HepG2 (cell line): ENCODE results near the gene PLPPR3. TPM values are rescaled to one million over a fixed set of nuclear protein-coding genes. Genes with fewer than 3 reads are reported as not detected.
A peak's percentile ranks its signal among the peaks of the same experiment; 100 is the strongest.

Experiments used
- HOXA3 ChIP-seq: sonication (generic); formaldehyde crosslinking; IDR thresholded peaks from 2 replicates; pipeline ENCODE4 v1.5.0; 2020; ENCODE audit warnings: missing genetic modification reagents
- KDM2A ChIP-seq: sonication (generic); formaldehyde crosslinking; IDR thresholded peaks from 2 replicates; pipeline ENCODE4 v1.4.0; 2020; ENCODE audit warnings: low read depth, missing genetic modification reagents, borderline replicate concordance
- MAFG ChIP-seq: sonication (generic); formaldehyde crosslinking; IDR thresholded peaks from 2 replicates; pipeline ENCODE4 v1.5.1; 2020; ENCODE audit warnings: mild to moderate bottlenecking, missing genetic modification reagents
- POLR2G ChIP-seq: fragments of 200-400 bp; formaldehyde crosslinking; IDR thresholded peaks from 2 replicates; pipeline ENCODE4 v1.6.1; 2018; ENCODE audit warnings: mild to moderate bottlenecking, low read depth, low read length, moderate library complexity
- SIN3B ChIP-seq: fragments of 150-350 bp; IDR thresholded peaks from 2 replicates; pipeline ENCODE4 v1.6.1; 2014; ENCODE audit warnings: low read length
- SRSF4 ChIP-seq: fragments of 200-400 bp; formaldehyde crosslinking; IDR thresholded peaks from one replicate; pipeline ENCODE4 v1.6.1; 2018; ENCODE audit warnings: mild to moderate bottlenecking, low read depth, low read length, moderate library complexity; ENCODE audit not compliant: poor library complexity, severe bottlenecking
- TAF15 ChIP-seq: fragments of 200-400 bp; formaldehyde crosslinking; IDR thresholded peaks from one replicate; pipeline ENCODE4 v1.6.1; 2018; ENCODE audit warnings: mild to moderate bottlenecking, low read depth, low read length; ENCODE audit not compliant: poor library complexity, severe bottlenecking
- polyA plus RNA-seq, 8 experiments: library from polyadenylated mRNA; depleted of rRNA in 3 of 8; stranded (reverse) in 7 of 8; unstranded in 1 of 8; fragments of >200 nt; fragmentation: Illumina TruSeq in 4 of 8; extraction: Trizol in 4 of 8; gene quantifications; 2 replicates each; pipeline versions ENCODE4 v1.2.1 to v1.2.3, GENCODE V29; 2011 to 2016; ENCODE audit warnings: low read depth in 4 of 8, missing spikeins in 1 of 8, mixed read lengths in 1 of 8; ENCODE audit not compliant: insufficient read depth in 1 of 8
- total RNA-seq, 5 experiments: library from RNA; depleted of rRNA; stranded (reverse); fragments of >200 nt; fragmentation: Illumina TruSeq; extraction: Trizol; gene quantifications; 2 replicates each; pipeline ENCODE4 v1.2.3, GENCODE V29; 2016; ENCODE audit warnings: low read depth in 1 of 5
- TF ChIP-seq, protein P1 (sequence below): sonication (generic); formaldehyde crosslinking; IDR thresholded peaks from 2 replicates; pipeline ENCODE4 v1.4.0; 2020; ENCODE audit warnings: mild to moderate bottlenecking, missing genetic modification reagents
- TF ChIP-seq, protein P2 (sequence below): sonication (generic); formaldehyde crosslinking; IDR thresholded peaks from 2 replicates; pipeline ENCODE4 v1.4.0; 2020; ENCODE audit warnings: missing genetic modification reagents, mild to moderate bottlenecking, borderline replicate concordance
- TF ChIP-seq, protein P3 (sequence below): sonication (generic); formaldehyde crosslinking; IDR thresholded peaks from 2 replicates; pipeline ENCODE4 v1.5.0; 2020; ENCODE audit warnings: mild to moderate bottlenecking, missing genetic modification reagents
- TF ChIP-seq, protein P4 (sequence below): sonication (generic); formaldehyde crosslinking; IDR thresholded peaks from 2 replicates; pipeline ENCODE4 v1.4.0; 2020; ENCODE audit warnings: missing genetic modification reagents

PLPPR3 gene
- total and polyA plus RNA-seq, 2 of the 13 experiments (the other 11 are each of a cell fraction or from before 2014, with no cell fraction given): 0.07 to 0.16 TPM

DNA sequence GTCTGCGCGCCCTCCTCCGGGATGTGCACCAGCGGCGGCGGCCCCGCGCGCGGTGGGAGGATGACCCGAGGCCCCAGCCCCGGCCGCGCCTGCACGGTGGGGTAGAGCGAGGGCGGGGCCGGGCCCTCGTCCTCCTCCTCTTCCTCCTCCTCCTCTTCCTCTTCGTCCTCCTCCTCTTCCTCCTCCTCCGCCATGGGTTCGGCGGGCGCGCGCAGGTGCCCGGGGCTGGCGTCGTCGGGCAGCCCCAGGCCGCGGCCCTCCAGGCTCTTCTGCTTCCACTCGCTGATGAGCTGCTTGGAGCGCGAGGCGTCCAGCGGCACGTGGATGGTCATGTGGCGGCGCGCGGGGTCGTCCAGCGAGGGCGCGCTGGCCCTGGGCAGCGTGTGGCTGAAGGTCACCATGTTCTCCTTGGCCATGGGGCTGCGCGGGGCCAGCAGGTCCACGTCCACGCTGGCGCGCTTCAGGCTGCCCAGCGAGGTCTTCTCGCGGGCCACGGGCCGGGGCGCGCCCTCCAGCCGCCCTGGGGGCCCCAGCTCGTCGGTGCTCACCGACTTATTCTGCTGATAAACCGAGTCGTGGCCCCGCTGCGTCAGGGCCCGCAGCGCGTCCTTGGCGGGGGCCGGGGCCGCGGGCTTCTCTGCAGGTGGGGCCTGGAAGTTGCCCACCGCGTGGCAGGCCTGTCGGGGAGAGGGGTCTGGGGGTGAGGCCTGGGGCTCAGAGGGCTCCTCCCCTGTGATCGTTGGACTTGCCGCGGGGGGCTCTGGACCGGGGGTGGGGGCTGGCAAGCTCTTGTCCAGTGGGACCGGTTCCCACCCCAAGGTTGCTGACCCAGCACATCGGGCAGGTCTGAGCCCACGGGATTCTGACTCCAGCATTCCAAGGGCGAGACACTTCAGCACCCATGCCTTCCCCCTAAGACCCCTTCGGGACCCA, 8.3 kb downstream of the PLPPR3 start (continued):
- TF ChIP-seq, protein P1, sequence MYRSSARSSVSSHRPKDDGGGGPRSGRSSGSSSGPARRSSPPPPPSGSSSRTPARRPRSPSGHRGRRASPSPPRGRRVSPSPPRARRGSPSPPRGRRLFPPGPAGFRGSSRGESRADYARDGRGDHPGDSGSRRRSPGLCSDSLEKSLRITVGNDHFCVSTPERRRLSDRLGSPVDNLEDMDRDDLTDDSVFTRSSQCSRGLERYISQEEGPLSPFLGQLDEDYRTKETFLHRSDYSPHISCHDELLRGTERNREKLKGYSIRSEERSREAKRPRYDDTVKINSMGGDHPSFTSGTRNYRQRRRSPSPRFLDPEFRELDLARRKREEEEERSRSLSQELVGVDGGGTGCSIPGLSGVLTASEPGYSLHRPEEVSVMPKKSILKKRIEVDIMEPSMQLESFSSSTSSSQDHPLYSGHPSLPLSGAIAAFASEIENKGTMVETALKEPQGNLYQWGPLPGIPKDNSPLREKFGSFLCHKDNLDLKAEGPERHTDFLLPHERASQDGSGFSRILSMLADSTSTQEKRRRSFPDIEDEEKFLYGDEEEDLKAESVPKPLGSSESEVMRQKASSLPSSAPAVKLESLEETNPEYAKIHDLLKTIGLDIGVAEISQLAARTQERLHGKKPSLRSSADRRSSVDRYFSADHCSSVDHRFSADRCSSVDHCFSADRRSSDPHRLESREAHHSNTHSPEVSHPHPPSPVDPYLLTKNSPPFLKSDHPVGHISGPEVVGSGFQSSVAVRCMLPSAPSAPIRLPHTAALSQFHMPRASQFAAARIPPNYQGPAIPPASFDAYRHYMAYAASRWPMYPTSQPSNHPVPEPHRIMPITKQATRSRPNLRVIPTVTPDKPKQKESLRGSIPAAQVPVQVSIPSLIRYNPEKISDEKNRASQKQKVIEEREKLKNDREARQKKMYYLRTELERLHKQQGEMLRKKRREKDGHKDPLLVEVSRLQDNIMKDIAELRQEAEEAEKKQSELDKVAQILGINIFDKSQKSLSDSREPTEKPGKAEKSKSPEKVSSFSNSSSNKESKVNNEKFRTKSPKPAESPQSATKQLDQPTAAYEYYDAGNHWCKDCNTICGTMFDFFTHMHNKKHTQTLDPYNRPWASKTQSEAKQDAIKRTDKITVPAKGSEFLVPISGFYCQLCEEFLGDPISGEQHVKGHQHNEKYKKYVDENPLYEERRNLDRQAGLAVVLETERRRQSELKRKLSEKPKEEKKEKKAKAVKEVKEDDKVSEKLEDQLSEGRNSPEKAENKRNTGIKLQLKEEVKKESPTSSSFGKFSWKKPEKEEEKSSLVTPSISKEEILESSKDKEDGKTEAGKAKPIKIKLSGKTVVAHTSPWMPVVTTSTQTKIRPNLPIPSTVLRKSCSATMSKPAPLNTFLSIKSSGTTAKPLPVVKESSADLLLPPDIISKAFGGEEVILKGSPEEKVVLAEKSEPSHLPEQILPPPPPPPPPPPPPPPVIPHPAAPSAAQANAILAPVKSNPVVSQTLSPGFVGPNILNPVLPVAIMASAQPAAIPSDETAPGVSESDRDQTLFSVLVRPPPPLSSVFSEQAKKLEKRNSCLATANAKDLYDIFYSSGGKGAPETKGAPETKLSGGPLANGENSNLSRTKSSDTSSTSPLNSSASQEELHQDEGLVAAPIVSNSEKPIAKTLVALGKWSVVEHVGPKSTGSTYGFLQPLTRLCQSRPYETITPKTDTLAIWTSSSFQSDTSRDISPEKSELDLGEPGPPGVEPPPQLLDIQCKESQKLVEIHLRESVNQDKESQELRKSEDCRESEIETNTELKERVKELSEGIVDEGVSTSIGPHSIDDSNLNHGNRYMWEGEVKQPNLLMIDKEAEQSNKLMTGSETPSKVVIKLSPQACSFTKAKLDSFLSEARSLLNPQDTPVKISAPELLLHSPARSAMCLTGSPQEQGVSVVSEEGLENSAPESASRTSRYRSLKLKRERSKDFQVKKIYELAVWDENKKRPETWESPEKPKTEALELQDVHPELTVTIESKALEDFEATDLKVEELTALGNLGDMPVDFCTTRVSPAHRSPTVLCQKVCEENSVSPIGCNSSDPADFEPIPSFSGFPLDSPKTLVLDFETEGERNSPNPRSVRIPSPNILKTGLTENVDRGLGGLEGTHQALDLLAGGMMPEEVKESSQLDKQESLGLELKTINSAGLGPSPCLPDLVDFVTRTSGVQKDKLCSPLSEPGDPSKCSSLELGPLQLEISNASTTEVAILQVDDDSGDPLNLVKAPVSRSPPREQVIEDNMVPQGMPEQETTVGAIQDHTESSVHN (CRISPR knock-in tag): peak; percentile 30; the same call in 1 of the 2 replicates
- TF ChIP-seq TAF15 (peak; percentile 60), POLR2G (peak; percentile 78; the same call in 1 of the 2 replicates), SRSF4 (peak; percentile 91), MAFG (no peak), KDM2A (CRISPR knock-in tag) (peak; percentile 34; the same call in 1 of the 2 replicates), SIN3B (no peak), HOXA3 (CRISPR knock-in tag) (peak; percentile 47; the same call in 1 of the 2 replicates)
- TF ChIP-seq, protein P2, sequence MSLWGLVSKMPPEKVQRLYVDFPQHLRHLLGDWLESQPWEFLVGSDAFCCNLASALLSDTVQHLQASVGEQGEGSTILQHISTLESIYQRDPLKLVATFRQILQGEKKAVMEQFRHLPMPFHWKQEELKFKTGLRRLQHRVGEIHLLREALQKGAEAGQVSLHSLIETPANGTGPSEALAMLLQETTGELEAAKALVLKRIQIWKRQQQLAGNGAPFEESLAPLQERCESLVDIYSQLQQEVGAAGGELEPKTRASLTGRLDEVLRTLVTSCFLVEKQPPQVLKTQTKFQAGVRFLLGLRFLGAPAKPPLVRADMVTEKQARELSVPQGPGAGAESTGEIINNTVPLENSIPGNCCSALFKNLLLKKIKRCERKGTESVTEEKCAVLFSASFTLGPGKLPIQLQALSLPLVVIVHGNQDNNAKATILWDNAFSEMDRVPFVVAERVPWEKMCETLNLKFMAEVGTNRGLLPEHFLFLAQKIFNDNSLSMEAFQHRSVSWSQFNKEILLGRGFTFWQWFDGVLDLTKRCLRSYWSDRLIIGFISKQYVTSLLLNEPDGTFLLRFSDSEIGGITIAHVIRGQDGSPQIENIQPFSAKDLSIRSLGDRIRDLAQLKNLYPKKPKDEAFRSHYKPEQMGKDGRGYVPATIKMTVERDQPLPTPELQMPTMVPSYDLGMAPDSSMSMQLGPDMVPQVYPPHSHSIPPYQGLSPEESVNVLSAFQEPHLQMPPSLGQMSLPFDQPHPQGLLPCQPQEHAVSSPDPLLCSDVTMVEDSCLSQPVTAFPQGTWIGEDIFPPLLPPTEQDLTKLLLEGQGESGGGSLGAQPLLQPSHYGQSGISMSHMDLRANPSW (CRISPR knock-in tag): no peak
- TF ChIP-seq, protein P3, sequence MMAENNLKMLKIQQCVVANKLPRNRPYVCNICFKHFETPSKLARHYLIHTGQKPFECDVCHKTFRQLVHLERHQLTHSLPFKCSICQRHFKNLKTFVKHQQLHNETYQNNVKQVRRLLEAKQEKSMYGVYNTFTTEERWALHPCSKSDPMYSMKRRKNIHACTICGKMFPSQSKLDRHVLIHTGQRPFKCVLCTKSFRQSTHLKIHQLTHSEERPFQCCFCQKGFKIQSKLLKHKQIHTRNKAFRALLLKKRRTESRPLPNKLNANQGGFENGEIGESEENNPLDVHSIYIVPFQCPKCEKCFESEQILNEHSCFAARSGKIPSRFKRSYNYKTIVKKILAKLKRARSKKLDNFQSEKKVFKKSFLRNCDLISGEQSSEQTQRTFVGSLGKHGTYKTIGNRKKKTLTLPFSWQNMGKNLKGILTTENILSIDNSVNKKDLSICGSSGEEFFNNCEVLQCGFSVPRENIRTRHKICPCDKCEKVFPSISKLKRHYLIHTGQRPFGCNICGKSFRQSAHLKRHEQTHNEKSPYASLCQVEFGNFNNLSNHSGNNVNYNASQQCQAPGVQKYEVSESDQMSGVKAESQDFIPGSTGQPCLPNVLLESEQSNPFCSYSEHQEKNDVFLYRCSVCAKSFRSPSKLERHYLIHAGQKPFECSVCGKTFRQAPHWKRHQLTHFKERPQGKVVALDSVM (CRISPR knock-in tag): no peak
- TF ChIP-seq, protein P4, sequence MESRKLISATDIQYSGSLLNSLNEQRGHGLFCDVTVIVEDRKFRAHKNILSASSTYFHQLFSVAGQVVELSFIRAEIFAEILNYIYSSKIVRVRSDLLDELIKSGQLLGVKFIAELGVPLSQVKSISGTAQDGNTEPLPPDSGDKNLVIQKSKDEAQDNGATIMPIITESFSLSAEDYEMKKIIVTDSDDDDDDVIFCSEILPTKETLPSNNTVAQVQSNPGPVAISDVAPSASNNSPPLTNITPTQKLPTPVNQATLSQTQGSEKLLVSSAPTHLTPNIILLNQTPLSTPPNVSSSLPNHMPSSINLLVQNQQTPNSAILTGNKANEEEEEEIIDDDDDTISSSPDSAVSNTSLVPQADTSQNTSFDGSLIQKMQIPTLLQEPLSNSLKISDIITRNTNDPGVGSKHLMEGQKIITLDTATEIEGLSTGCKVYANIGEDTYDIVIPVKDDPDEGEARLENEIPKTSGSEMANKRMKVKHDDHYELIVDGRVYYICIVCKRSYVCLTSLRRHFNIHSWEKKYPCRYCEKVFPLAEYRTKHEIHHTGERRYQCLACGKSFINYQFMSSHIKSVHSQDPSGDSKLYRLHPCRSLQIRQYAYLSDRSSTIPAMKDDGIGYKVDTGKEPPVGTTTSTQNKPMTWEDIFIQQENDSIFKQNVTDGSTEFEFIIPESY (CRISPR knock-in tag): peak; percentile 51; the same call in 1 of the 2 replicates
